Lung (tissue), 12 donors: ENCODE data around the gene B4GALT7. TPM values are rescaled to one million over a fixed set of nuclear protein-coding genes. Genes with fewer than 3 reads are reported as not detected.

ENCODE experiments used
- ATAC-seq: fragments of 200-7000 bp; cut with Tn5 transposase; one replicate; pipeline ENCODE4 v1.9.1; 2020; ENCODE audit warnings: moderate number of reproducible peaks; ENCODE audit not compliant: insufficient read depth, low FRiP score
- DNase-seq, 3 donors: peaks; one replicate each; pipeline ENCODE4 v3.0.0-alpha.2; 2013 to 2017
- H3K27ac ChIP-seq, 2 donors: one replicate each; pipeline ENCODE4 v1.5.1; 2013; ENCODE audit warnings: mild to moderate bottlenecking in 2 of 2, moderate library complexity in 2 of 2, control low read depth in 1 of 2, inconsistent platforms in 1 of 2, low read depth in 1 of 2, low read length in 1 of 2
- H3K27me3 ChIP-seq, 3 donors: one replicate each; pipeline ENCODE4 v1.5.1; 2013; ENCODE audit warnings: low read length in 2 of 3; ENCODE audit not compliant: control insufficient read depth in 3 of 3, insufficient read depth in 3 of 3
- H3K36me3 ChIP-seq, 4 donors: one replicate each; pipeline ENCODE4 v1.5.1; 2013; ENCODE audit warnings: low read length in 4 of 4, mild to moderate bottlenecking in 1 of 4, moderate library complexity in 1 of 4; ENCODE audit not compliant: control insufficient read depth in 4 of 4, insufficient read depth in 4 of 4
- H3K4me1 ChIP-seq, 5 donors: one replicate each; pipeline ENCODE4 v1.5.1; 2013; ENCODE audit warnings: low read length in 5 of 5, mild to moderate bottlenecking in 2 of 5, moderate library complexity in 1 of 5; ENCODE audit not compliant: control insufficient read depth in 5 of 5, insufficient read depth in 5 of 5
- H3K4me3 ChIP-seq: one replicate; pipeline ENCODE4 v1.5.1; 2013; ENCODE audit warnings: mild to moderate bottlenecking, control low read depth, moderate library complexity
- H3K9ac ChIP-seq, 2 donors: one replicate each; pipeline ENCODE4 v1.5.1; 2013; ENCODE audit warnings: low read length in 2 of 2, control low read depth in 1 of 2; ENCODE audit not compliant: insufficient read depth in 1 of 2
- H3K9me3 ChIP-seq, 4 donors: one replicate each; pipeline ENCODE4 v1.5.1; 2013; ENCODE audit warnings: low read length in 3 of 4, mild to moderate bottlenecking in 1 of 4, moderate library complexity in 1 of 4; ENCODE audit not compliant: control insufficient read depth in 4 of 4, insufficient read depth in 3 of 4
- WGBS, 2 donors: extraction: QIAGEN DNeasy Blood & Tissue Kit; methylation state at CpG; one replicate each; pipeline ENCODE4 v1.1.7; 2013; 5-methylcytosine and 5-hydroxymethylcytosine counted together
- polyA plus RNA-seq, 2 donors: library from polyadenylated mRNA; stranded (reverse); fragments of 200-250 nt; gene quantifications; one replicate each; pipeline ENCODE4 v1.2.1, GENCODE V29; 2013
- total RNA-seq, 2 donors: library from RNA; depleted of rRNA in 1 of 2; stranded (reverse); fragments of >200 nt in 1 of 2; gene quantifications; one replicate each; pipeline ENCODE4 v1.2.1, GENCODE V29; 2014 to 2021
- TF ChIP-seq, protein P1 (sequence below): IDR thresholded peaks from 2 replicates; pipeline ENCODE4 v1.5.1; 2012; ENCODE audit warnings: mild to moderate bottlenecking; ENCODE audit errors: control extremely low read depth, extremely low read depth
- donor health status: control.
- donor health status: control.
- donor health status: Bipolar disorder and iron deficiency.
- donor health status: healthy.
- donor health status: DM: yes; HTN: yes; CAD: no.

The B4GALT7 gene
- total and polyA plus RNA-seq, 4 donors: 14.3 to 40.0 (median 31.4) TPM

DNA sequence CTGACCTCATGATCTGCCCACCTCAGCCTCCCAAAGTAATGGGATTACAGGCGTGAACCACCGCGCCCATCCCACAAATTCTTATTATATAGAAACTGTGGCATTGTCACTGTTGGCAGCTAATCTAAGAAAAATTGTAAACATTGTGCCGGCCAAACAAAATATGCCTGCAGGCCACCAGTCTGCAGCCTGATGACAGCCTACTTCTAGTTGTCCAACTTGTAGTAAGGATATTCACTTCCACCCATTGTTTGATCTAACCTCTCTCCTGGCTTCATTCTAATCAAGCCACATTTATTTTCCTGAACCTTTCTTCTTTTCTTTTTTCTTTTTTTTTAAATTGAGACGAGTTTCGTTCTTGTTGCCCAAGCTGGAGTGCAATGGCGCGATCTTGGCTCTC lies 21.6 kb upstream of the B4GALT7 start:
- WGBS, 2 donors: 83 to 88% methylated on average over 8 of the region's 8 CpGs
- H3K36me3 ChIP-seq: no peaks in the 10 kb centered on the region
- TF ChIP-seq, protein P1, sequence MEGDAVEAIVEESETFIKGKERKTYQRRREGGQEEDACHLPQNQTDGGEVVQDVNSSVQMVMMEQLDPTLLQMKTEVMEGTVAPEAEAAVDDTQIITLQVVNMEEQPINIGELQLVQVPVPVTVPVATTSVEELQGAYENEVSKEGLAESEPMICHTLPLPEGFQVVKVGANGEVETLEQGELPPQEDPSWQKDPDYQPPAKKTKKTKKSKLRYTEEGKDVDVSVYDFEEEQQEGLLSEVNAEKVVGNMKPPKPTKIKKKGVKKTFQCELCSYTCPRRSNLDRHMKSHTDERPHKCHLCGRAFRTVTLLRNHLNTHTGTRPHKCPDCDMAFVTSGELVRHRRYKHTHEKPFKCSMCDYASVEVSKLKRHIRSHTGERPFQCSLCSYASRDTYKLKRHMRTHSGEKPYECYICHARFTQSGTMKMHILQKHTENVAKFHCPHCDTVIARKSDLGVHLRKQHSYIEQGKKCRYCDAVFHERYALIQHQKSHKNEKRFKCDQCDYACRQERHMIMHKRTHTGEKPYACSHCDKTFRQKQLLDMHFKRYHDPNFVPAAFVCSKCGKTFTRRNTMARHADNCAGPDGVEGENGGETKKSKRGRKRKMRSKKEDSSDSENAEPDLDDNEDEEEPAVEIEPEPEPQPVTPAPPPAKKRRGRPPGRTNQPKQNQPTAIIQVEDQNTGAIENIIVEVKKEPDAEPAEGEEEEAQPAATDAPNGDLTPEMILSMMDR: no peak
- H3K27me3 ChIP-seq: no peaks in the 10 kb centered on the region
- H3K27ac ChIP-seq: no peak overlapping the region
- H3K9me3 ChIP-seq: no peaks in the 10 kb centered on the region
- H3K4me3 ChIP-seq: no peak overlapping the region
- ATAC-seq: no peak
- no peaks in the 10 kb centered on the region for H3K4me1 ChIP-seq
- H3K9ac ChIP-seq: no peak overlapping the region
- DNase-seq: no peak

DNA sequence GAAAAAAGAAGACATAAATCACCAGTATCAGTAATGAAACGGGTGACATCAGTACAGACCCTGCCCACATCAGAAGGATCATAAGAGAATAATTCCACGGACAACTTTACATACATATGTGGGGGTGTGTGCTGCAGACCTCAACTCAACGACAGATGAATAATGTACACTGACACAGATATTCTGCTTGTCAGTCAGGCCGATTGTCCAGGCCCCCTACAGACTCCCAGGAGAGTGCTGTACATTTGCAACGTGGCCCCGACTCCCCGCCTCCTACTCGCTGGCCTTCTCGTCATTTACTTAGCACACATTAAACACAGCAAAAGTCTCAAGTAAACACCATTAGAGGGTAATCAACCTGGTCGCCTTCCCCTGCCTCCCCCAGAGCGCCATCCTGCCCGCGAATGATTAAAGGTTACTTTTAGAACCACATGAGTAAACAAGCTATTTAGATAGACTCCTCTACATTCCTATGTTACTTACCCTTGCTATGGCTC lies 11.5 kb upstream of the B4GALT7 start:
- Histone ChIP-seq H3K27ac (no peak overlapping the region), H3K36me3 (peaks cover 0 to 3% (median 2%) of the 10 kb centered on the region in 4 donors), H3K4me3 (no peak overlapping the region), H3K9ac (no peak overlapping the region), H3K4me1 (peaks cover 0 to 10% (median 0%) of the 10 kb centered on the region in 5 donors), H3K9me3 (no peaks in the 10 kb centered on the region), H3K27me3 (peaks cover 0 to 12% (median 6%) of the 10 kb centered on the region in 3 donors)
- 43 to 57% methylated on average over 13 of the region's 13 CpGs for WGBS, 2 donors
- DNase-seq (no peak), ATAC-seq (no peak)
- TF ChIP-seq, protein P1: no peak

DNA sequence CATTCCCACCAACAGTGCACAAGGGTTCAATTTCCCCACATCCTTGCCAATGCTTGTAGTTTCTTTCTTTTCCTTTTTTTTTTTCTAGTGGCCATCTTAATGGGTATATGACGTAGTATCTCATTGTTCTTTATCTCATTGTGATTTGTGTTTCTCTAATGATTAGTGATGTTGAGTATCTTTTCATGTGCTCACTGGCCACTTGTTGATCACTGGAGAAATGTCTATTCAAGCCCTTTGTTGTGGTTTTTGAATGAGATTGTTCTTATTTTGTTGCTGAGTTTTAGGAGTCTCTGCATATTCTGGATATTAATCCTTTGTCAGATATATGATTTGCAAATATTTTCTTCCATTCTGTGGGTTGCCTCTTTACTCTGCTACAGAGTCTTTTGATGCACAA lies 9.5 kb upstream of the B4GALT7 start:
- H3K9ac ChIP-seq: no peak overlapping the region
- peaks cover 0 to 10% (median 0%) of the 10 kb centered on the region in 5 donors for H3K4me1 ChIP-seq
- no peaks in the 10 kb centered on the region for H3K9me3 ChIP-seq
- no peak overlapping the region for H3K4me3 ChIP-seq
- H3K36me3 ChIP-seq: peaks cover 3 to 20% (median 17%) of the 10 kb centered on the region in 4 donors
- H3K27ac ChIP-seq: no peak overlapping the region
- no peak for ATAC-seq
- peaks cover 0 to 12% (median 6%) of the 10 kb centered on the region in 3 donors for H3K27me3 ChIP-seq
- WGBS, 2 donors: 74 to 80% methylated on average over 1 of the region's 1 CpG
- DNase-seq: no peak
- TF ChIP-seq, protein P1: no peak

DNA sequence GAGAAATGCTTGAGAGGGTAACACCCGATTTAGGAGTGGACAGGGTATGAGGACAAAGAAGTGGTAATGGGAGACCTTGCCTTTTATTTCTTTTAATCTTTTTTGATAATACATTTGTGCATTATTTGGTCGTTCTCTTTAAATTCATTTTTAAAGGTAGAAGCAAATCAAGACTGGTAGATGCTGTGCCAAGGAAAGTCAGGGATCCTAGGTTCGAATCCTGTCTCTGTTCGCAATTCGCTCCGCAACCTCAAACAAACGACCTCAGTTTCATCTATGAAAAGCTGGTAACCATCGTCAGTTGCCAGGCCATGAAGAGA lies 8.3 kb upstream of the B4GALT7 start:
- TF ChIP-seq, protein P1: no peak
- Histone ChIP-seq H3K36me3 (peaks cover 3 to 32% (median 20%) of the 10 kb centered on the region in 4 donors), H3K27ac (no peak overlapping the region), H3K27me3 (peaks cover 0 to 12% (median 6%) of the 10 kb centered on the region in 3 donors), H3K4me3 (peak overlapping the region; percentile 3), H3K4me1 (peaks cover 0 to 10% (median 0%) of the 10 kb centered on the region in 5 donors), H3K9me3 (no peaks in the 10 kb centered on the region), H3K9ac (peak overlapping the region; percentile 43 to 52)
- WGBS, 2 donors: 15 to 17% methylated on average over 8 of the region's 8 CpGs
- no peak for DNase-seq
- no peak for ATAC-seq
